Measurements from ENCODE around the gene PLTP.

PLTP gene

GRCh38 chr20:45848969-45849582, 62.9 kb downstream of the PLTP start:
- peaks cover 9% of the 10 kb centered on the region for H3K4me1 ChIP-seq (ENCODE audit: control insufficient read depth, insufficient read depth, low read length)
- no peaks in the 10 kb centered on the region for H3K9me3 ChIP-seq (ENCODE audit: control insufficient read depth, insufficient read depth, low read length)
- no peak overlapping the region for H3K4me3 ChIP-seq (ENCODE audit: low read depth, low read length)
- H3K27ac ChIP-seq (ENCODE audit: low read depth, low read length): no peak overlapping the region
- peaks cover 46% of the 10 kb centered on the region for H3K36me3 ChIP-seq (ENCODE audit: control insufficient read depth, insufficient read depth, low read length)
- no peak overlapping the region for H3K9ac ChIP-seq (ENCODE audit: low read depth, low read length)
- no peaks in the 10 kb centered on the region for H3K27me3 ChIP-seq (ENCODE audit: control insufficient read depth, insufficient read depth, low read length)

Data from HUES48 (cell line).